ENCODE data around the gene RTL10. TPM values are rescaled to one million over a fixed set of nuclear protein-coding genes. Genes with fewer than 3 reads are reported as not detected.
A peak's percentile ranks its signal among the peaks of the same experiment; 100 is the strongest.

The RTL10 gene
- total RNA-seq, 1 donor from 2014 or later = 16.6 TPM

DNA sequence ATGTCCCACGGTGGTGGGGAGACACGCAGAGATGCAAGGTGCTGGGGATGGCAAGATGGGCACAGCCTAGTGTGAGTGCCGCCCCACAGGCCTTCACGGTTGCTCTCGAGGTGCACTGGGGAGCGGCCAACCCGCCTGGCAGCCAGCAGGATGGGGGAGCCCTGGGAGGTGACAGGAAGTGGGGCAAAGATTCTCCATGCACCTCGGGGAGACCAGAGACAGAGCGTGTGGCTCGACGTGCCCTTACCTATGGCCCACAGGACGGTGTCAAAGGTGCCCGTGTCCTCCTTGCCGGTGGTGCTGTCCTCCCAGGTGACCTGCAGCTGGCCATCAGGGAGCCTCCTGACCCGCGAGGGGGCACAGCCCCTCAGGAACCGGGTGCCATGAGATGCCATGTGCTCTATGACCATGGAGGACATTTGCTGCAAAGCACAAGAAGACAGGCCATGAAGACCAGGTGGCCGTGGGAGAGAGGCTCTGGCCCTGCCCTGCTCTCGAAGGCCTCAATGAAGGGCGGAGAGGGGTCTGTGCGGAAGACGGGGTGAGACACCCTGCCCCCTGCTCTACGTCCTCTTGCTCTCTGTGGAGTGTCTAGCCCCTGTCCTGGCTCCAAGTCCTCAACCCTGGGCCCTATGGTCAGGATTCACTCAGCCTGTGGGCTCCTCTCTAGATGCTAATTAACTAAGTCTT is 40.6 kb upstream of the RTL10 start:
- Mint-ChIP-seq H3K36me3 (ENCODE audit: low read depth) (peaks cover 11% of the 10 kb centered on the region), H3K27me3 (ENCODE audit: low read depth) (no peaks in the 10 kb centered on the region), H3K4me3 (ENCODE audit: low read depth) (no peak overlapping the region), H3K27ac (no peak overlapping the region), H3K9me3 (no peaks in the 10 kb centered on the region), H3K4me1 (ENCODE audit: low read depth) (peaks cover 25% of the 10 kb centered on the region)
- DNase-seq (ENCODE audit: low spot score) = no peak
- intact Hi-C loops (cut with micrococcal nuclease) = no loop called here

DNA sequence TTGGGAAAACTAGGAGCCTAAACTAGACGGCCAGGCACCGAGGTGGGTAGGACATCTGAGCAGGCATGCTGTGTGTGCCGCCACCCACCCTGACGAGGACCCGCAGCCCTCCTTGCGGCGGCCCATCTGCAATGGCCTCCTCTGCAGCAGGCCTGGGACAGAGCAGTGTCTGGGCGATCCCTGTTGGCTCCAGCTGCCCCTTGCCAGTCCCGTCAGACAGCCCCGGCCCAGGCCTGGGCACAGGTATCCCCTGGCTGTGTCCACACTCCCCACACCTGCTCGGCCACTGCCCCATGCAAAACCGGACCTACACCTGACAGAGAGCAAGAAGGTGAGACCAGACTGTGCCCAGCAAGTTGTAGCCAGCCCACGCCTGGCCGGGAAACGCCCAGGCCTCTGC is 38.7 kb upstream of the RTL10 start:
- Mint-ChIP-seq H3K36me3 (ENCODE audit: low read depth) (peaks cover 11% of the 10 kb centered on the region), H3K27ac (no peak overlapping the region), H3K4me3 (ENCODE audit: low read depth) (no peak overlapping the region), H3K4me1 (ENCODE audit: low read depth) (peaks cover 30% of the 10 kb centered on the region), H3K27me3 (ENCODE audit: low read depth) (no peaks in the 10 kb centered on the region), H3K9me3 (no peaks in the 10 kb centered on the region)
- intact Hi-C loops (cut with micrococcal nuclease) = no loop called here
- no peak for DNase-seq (ENCODE audit: low spot score)

DNA sequence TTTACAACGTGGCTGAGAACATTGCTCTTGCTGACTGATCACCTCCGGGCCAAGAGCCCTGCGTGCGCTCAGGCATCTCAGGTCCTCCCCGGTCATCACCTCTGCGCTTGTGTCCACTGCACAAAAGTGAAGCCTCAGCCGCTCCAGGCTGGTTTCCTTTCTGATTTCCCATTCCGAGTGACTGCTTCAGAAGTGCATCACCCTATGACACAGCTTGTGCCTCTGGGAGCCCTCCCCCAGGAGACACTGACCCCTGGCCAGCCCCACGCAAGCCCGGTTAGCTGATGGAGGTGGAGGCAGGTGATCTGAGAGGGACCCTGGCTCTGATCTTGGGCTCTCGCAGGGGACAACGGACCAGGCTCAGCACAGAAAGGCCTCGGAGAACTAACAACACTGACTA is 38.3 kb upstream of the RTL10 start:
- intact Hi-C loops (cut with micrococcal nuclease) = loop anchor here (1.0 kb wide), 1 partner anchor 39 kb away; the partner anchor contains the start of genes GNB1L and RTL10
- Mint-ChIP-seq H3K4me3 (ENCODE audit: low read depth) (no peak overlapping the region), H3K9me3 (no peaks in the 10 kb centered on the region), H3K36me3 (ENCODE audit: low read depth) (peaks cover 11% of the 10 kb centered on the region), H3K4me1 (ENCODE audit: low read depth) (peaks cover 30% of the 10 kb centered on the region), H3K27me3 (ENCODE audit: low read depth) (no peaks in the 10 kb centered on the region), H3K27ac (peak overlapping the region; percentile 63)
- DNase-seq (ENCODE audit: low spot score) = no peak

DNA sequence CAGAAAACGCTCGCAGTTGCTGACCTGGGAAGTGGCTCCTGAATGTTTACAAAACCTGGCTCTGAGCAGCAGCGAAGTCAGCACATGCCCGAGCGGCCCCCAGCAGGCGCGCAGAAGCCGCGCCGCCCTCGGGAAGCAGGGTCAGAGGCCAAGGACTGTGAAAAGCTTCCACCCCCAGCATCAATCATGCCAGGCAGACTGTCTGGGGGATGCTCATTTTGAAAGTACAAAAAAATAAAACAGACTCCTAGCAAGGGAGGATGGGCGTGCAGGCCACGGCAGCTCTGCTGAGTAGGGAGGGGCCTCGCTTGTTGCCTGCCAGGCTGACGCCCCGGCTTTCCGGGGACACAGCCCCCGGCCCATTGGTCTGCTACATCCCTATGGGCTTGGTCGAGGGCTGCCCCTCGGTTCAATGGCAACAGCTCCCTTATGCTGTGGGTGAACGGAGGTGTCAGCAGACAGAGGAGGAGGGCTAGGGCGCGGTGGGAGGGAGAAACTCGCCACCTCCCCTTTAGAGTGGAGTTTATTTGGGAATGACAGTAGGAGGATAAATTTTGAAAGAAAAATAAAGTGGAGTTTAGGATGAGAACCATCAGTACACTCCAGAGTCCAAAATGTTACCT is 37.7 kb upstream of the RTL10 start:
- peak overlapping the region; percentile 66 for H3K4me3 Mint-ChIP-seq (ENCODE audit: low read depth)
- H3K27ac Mint-ChIP-seq = peak overlapping the region; percentile 81
- intact Hi-C loops (cut with micrococcal nuclease) = loop anchor here (1.0 kb wide), 1 partner anchor 38 kb away; the partner anchor contains the start of genes GNB1L and RTL10
- H3K27me3 Mint-ChIP-seq (ENCODE audit: low read depth) = no peaks in the 10 kb centered on the region
- DNase-seq (ENCODE audit: low spot score) = peak; percentile 30
- H3K36me3 Mint-ChIP-seq (ENCODE audit: low read depth) = peaks cover 11% of the 10 kb centered on the region
- peaks cover 30% of the 10 kb centered on the region for H3K4me1 Mint-ChIP-seq (ENCODE audit: low read depth)
- H3K9me3 Mint-ChIP-seq = no peaks in the 10 kb centered on the region

DNA sequence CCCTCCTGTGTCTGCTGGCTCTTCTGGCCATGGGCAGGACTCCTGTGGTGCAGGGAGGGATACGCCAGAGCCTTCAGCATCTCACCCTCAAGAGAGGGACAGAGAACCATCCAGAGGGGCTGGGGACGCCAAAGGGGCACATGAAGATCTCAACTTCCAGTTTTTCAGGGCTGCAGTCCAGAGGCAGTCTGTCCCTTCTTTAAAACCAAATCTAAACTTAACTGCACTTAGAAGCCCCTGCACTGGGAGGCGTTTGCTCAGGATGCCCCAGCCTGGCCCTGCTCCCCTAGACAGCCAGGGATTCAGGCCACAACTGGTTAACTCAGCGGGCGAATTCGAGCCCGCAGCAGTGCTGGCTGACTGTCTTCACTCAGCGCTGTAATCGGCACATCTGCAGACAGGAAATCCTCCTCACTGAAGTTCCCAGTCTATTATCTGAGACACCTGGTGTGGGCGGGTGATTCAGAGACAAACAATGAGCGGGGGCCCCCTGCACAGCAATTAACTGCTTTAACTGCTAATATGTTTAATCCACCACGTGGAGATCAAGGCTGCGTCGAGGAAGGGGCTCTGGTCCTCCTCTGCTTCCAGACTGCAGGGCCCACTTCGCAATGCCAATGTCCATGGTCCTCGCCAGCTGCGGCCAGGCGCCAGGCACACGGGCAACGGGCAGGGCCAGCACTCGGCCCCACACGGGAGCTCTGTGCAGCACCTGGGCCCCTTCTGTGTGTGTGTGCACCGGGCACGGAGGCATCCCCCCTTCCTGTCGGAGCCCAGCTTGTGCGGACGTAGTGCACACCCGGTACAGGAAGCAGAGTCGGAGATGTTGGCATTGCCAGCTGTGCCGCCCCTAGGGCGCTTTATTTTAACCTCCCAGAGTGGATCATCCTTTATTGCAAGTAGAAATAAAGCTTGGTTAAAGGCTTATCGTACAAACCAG is 36.9 kb upstream of the RTL10 start:
- Mint-ChIP-seq H3K4me3 (ENCODE audit: low read depth) (peak overlapping the region; percentile 66), H3K27ac (peak overlapping the region; percentile 81), H3K9me3 (no peaks in the 10 kb centered on the region), H3K4me1 (ENCODE audit: low read depth) (peaks cover 35% of the 10 kb centered on the region), H3K27me3 (ENCODE audit: low read depth) (no peaks in the 10 kb centered on the region), H3K36me3 (ENCODE audit: low read depth) (peaks cover 11% of the 10 kb centered on the region)
- DNase-seq (ENCODE audit: low spot score) = peak; percentile 65
- intact Hi-C loops (cut with micrococcal nuclease) = loop anchor here (1.0 kb wide), 1 partner anchor 37 kb away; the partner anchor contains the start of genes GNB1L and RTL10

DNA sequence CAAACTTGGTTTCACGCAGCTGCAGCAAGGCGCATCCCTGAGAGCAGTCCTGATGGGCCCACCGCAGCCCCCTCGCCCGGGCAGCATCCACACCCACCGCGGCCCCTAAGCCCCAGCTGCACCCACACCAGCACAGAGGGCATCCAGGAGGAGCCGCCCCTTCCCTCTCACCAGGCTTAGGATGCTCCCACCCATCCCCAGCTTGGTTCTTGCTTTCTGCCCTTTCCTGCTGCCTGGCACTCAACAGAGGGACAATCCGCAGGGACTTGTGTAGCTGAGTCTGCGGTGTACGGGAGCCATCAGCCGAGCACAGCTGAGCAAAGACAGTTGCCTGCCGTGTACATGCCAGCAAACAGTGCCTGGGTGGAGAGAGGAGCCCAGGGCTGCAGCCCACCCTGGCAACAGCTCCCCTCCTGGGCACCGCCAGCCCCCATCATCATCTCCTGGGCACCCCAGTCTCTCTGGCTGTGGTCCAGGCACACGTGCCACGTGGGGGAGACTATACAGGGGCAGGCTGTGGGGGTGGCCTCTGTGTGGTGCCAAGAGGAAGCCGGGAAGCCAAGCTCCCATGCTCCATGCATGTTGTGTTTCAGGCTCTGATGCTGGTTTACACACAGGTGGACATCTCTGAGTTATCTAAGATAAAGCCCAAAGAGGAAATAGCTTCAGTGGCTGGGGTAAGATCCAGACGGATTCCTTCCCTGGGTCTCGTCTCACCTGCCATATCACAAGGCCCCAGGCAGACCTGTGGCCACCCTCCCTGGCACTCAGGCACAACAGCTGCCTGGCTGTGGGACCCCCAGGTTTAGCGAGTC is 36.0 kb upstream of the RTL10 start:
- Mint-ChIP-seq H3K27ac (no peak overlapping the region), H3K4me1 (ENCODE audit: low read depth) (peaks cover 38% of the 10 kb centered on the region), H3K36me3 (ENCODE audit: low read depth) (peaks cover 11% of the 10 kb centered on the region), H3K27me3 (ENCODE audit: low read depth) (no peaks in the 10 kb centered on the region), H3K9me3 (no peaks in the 10 kb centered on the region), H3K4me3 (ENCODE audit: low read depth) (no peak overlapping the region)
- DNase-seq (ENCODE audit: low spot score) = no peak
- intact Hi-C loops (cut with micrococcal nuclease) = no loop called here

DNA sequence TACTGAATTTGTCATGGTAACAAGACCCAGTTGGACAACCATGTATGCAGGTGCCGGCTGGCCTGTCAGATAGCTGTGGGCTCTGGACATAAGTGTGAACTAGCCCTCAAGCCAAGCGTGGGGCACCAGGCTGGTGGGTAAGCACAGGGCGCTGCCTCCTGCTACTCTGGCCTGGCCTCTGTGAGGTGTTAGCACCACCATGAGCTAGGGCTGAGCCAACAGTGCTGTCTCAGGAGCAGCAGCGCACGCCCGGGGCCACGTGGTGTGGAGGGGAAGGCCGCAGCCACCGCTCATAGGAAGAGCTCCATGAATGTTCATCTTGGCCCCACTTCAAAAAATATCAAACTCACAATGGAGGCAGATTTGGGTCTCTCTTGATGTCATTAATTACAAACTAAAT is 35.3 kb upstream of the RTL10 start:
- Mint-ChIP-seq H3K9me3 (no peaks in the 10 kb centered on the region), H3K4me3 (ENCODE audit: low read depth) (no peak overlapping the region), H3K27me3 (ENCODE audit: low read depth) (no peaks in the 10 kb centered on the region), H3K4me1 (ENCODE audit: low read depth) (peaks cover 40% of the 10 kb centered on the region), H3K27ac (no peak overlapping the region), H3K36me3 (ENCODE audit: low read depth) (peaks cover 11% of the 10 kb centered on the region)
- no peak for DNase-seq (ENCODE audit: low spot score)
- intact Hi-C loops (cut with micrococcal nuclease) = no loop called here

DNA sequence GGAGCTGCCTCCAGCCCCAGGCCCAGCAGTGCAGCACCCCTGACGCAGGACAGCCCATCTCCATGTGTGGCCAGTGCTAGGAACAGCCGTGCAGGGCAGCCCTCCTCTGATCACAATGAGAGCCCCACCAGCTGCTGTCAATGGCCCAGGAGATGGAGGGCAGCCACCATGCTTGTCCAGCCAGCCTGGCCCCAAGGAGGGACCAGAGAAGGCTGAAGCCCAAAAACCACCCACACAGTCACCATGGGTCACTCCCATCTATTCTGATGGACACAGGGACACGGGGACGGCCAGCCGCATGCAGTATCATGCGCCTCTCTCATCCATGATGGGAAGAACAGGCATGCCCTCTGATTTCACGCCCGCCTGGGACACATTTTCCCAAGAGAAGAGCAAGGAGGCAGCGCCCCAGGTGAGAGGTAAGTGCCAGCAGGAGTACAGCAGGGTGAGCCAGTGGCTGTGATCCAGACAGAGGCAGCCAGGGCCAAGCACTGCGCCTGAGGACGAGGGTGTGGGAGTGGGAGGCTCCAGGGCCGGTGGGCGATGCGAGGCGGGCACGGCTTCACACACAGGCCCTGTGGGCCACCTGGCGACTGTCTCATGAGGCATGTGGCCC is 33.6 kb upstream of the RTL10 start:
- no peak for DNase-seq (ENCODE audit: low spot score)
- Mint-ChIP-seq H3K4me3 (ENCODE audit: low read depth) (no peak overlapping the region), H3K27ac (no peak overlapping the region), H3K9me3 (no peaks in the 10 kb centered on the region), H3K36me3 (ENCODE audit: low read depth) (peaks cover 3% of the 10 kb centered on the region), H3K27me3 (ENCODE audit: low read depth) (no peaks in the 10 kb centered on the region), H3K4me1 (ENCODE audit: low read depth) (peaks cover 40% of the 10 kb centered on the region)
- intact Hi-C loops (cut with micrococcal nuclease) = no loop called here

DNA sequence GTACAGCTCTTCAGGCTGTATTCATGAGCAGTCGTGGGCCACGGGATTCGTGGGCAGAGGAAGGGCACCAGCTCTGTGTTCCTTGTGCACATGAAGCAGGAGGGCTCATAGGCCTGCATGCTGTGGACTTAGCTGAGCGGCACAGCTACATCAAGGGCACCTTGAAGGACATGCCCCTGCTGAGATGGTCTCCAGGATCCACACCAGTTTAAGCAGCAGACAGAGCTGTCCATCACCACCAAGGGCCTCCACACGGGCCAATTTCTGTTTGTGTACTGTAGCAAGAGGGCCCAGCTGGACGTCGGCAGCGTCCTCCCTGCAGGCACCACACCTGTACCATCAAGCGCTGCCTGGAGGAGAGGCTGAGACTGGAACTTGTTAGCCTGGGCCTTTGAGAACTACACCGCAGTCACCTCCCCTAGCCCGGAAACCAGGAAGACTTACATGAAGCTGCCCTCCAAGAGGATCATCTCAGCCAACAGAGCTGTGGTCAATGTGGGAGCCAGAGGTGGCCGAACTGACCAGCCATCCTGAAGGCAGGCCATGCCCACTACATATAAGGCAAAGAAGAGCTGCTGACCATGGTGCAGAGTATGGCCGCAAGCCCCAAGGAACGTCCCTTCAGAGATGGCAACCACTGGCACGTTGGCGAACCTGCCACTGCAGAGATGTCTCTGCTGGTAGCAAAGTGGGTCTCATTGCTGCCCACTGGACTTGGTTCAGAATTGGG is 32.7 kb upstream of the RTL10 start:
- no peak for DNase-seq (ENCODE audit: low spot score)
- Mint-ChIP-seq H3K27me3 (ENCODE audit: low read depth) (no peaks in the 10 kb centered on the region), H3K36me3 (ENCODE audit: low read depth) (peaks cover 1% of the 10 kb centered on the region), H3K27ac (no peak overlapping the region), H3K4me3 (ENCODE audit: low read depth) (no peak overlapping the region), H3K9me3 (no peaks in the 10 kb centered on the region), H3K4me1 (ENCODE audit: low read depth) (peaks cover 35% of the 10 kb centered on the region)
- intact Hi-C loops (cut with micrococcal nuclease) = no loop called here

DNA sequence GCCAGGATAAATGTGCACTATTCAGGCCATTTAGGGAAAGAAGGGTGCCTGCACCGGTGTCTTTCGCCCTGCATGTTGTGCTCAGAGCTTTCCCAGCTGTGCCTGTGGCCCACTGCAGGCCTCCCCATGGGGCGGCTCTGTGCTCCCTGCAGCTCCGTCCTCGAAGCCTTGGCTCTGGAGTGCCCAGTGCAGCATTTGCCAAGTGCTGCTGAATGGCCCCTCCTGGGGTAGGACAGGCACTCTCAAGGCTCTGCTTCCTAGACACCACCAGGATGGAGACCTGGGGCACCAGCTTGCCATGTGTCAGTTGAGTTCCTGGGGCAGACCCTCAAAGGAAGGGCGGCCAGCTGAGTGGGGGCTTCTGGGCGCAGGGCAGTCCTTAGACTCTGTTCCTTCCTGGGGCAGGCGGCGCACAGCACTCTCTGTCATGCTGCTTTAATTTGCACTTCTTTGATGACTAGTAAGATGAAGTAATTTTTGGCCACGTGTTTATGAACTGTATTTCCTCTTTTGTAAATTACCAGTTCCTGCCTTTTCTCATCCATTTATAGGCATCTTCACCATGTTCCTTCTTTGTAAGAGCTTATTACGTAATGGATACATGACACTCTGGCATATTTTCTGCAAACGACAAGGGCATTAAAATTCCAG is 32.1 kb upstream of the RTL10 start:
- H3K36me3 Mint-ChIP-seq (ENCODE audit: low read depth) = no peaks in the 10 kb centered on the region
- DNase-seq (ENCODE audit: low spot score) = no peak
- no peaks in the 10 kb centered on the region for H3K9me3 Mint-ChIP-seq
- H3K4me1 Mint-ChIP-seq (ENCODE audit: low read depth) = peaks cover 28% of the 10 kb centered on the region
- H3K4me3 Mint-ChIP-seq (ENCODE audit: low read depth) = no peak overlapping the region
- no peak overlapping the region for H3K27ac Mint-ChIP-seq
- no peaks in the 10 kb centered on the region for H3K27me3 Mint-ChIP-seq (ENCODE audit: low read depth)
- intact Hi-C loops (cut with micrococcal nuclease) = no loop called here
